Limb (tissue), 2 donors: ENCODE data around the gene NUDT13.
"Not testable (repeated sequence)": the region's sequence is repeated elsewhere in the genome, so short reads cannot be mapped to it uniquely, and the experiment has no call there.

Experiments
- DNase-seq, 2 donors: peaks; one replicate each; pipeline ENCODE4 v3.0.0-alpha.2; 2016; ENCODE audit errors: extremely low spot score in 2 of 2

The NUDT13 gene

GRCh38 chr10:73099141-73099540 is 11.1 kb upstream of the NUDT13 start:
- DNase-seq, result no peak

- no peak for DNase-seq
Observed at GRCh38 chr10:73106301-73106700, 4.0 kb upstream of the NUDT13 start.

GRCh38 chr10:73109248-73109652 is 1.0 kb upstream of the NUDT13 start:
- DNase-seq, result not testable (repeated sequence)

DNA sequence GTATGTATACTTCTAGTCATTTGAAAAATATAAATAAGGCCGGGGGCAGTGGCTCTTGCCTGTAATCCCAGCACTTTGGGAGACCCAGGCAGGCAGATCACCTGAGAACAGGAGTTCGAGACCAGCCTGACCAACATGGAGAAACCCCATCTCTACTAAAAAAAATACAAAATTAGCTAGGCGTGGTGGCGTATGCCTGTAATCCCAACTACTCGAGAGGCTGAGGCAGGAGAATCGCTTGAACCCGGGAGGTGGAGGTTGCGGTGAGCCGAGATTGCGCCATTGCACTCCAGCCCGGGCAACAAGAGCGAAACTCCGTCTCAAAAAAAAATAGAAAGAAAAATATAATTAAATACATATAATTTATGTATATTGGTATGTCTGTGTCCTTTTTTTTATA is 1.8 kb downstream of the NUDT13 start:
- not testable (repeated sequence) for DNase-seq

DNA sequence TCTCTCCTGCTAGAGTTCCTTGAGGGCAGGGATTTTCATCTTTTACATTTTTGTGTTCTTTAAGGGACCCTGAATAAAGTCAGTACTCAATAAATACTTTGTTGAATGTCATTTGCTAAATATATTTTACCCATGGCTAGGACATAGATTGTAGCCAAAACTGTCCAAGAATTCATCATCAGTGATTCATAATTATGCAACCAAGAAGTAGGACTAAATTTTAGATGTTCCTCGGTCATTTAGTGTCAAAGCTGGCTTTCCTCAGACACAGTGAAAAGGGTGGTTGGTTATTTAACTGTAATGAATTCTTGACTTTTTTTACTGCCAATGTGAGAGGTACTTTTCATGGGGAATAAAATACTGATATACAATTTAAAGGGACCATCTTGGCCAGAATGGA is 3.3 kb downstream of the NUDT13 start:
- no peak for DNase-seq

DNA sequence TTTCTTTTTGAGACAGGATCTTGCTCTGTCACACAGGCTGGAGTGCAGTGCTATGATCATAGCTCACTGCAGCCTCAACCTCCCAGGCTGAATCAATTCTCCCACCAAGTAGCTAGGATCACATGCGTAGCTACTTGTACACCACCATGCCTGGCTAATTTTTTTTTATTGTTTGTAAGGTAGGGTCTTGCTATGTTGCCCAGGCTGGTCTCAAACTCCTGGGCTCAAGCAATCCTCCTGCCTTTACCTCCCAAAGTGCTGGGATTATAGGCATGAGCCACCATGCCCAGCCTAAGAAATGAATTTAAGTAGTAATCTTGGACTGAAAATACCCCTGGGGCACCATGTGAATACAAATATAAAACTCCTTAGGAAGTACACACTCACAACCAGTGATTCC is 5.8 kb downstream of the NUDT13 start:
- no peak for DNase-seq

- DNase-seq, result no peak
Observed at GRCh38 chr10:73117976-73118743, 7.9 kb downstream of the NUDT13 start.

DNA sequence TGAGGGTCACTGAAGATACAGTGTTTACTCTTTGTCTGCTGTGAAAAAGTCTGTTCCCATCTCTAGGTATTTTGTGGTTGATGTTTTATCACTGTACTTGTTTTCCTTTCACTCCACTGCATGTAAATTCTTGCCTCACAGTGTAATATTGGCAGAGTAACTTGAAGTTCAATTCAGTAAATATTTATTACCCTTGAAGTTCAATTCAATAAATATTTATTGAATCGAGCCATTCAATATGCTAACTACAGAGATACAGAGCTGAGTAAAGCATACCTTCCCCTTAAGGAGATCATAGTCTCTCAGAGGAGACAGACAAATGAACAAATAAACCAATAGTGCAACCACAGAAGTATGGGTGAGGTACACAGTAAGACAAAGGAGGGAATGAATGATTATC is 9.2 kb downstream of the NUDT13 start:
- DNase-seq, result no peak

DNA sequence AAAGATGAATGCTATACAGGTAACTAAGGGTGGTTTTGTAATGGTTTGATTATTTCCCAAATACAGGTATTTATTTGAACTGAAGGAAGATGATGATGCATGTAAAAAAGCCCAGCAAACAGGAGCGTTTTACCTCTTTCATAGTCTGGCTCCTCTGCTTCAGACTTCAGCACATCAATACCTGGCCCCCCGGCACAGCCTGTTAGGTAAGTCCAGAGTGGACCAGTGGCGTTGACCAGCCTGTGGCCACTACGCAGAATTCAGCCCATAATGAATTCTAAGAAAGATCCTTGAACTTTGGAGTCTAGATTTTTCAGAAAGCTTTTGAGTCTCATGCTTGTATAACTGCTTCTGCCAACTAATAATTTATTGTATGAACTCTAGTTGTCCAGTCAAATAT is 9.7 kb downstream of the NUDT13 start:
- DNase-seq, result no peak

GRCh38 chr10:73126343-73126742 is 16.1 kb downstream of the NUDT13 start:
- no peak for DNase-seq

- DNase-seq, result no peak
Observed at GRCh38 chr10:73131301-73131700, 21.0 kb downstream of the NUDT13 start.

GRCh38 chr10:73131913-73132686 is 21.8 kb downstream of the NUDT13 start:
- DNase-seq, result no peak

- DNase-seq, result no peak
Observed at GRCh38 chr10:73134727-73135126, 24.5 kb downstream of the NUDT13 start.

DNA sequence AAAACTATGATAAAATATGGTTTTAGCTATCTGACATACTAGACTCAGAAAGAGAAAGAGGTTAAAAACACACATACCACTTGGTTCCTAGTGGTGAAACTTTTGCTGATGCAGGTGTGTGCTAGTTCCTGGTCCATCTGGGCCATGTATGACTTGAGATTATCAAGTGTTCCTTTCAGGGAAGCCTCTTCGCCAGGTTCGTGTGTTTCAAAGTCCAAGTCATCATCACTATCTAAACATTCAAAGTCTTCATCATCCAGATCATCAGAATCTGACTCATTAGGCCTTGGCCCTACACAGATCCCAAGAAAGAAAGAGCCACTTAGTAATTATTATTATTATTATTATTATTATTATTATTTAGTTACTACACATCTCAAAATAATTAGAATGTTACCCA is 26.4 kb downstream of the NUDT13 start:
- no peak for DNase-seq

DNA sequence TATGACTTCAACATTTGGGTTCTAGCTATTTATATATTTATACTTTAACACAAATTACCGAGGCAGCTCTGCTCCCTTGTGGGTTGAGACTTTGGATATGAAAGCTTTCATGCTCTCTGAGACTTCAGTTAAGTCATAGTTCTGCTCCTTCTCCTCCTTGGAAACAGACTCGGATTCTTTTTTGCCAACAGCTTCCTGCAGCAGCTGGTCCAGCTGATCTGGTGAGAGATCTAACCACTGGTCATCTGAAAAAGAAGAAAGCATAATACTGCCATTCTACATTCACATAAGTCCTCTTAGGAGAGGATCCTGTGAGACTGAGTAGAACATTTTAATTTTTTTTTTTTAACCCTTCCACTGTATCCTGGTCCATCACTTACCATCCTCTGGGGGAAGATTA is 29.0 kb downstream of the NUDT13 start:
- DNase-seq, result no peak

DNA sequence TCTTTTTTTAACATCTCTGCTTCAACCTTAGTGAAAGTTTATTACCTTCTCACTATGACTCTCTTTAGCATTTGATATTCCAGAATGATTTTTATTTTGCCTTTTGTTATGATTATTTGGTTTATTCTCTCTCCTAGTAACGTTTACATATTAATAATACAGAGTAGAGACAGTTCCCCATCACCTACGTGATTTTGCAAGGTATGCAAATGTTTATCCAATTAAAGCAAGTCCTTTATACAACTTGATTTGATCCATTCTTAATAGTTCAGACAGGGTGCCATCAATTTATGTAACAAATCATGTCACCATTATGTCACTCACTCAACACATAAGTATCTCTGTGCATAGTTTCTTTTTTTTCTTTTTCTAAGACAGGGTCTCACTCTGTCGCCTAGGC is 31.3 kb downstream of the NUDT13 start:
- no peak for DNase-seq

DNA sequence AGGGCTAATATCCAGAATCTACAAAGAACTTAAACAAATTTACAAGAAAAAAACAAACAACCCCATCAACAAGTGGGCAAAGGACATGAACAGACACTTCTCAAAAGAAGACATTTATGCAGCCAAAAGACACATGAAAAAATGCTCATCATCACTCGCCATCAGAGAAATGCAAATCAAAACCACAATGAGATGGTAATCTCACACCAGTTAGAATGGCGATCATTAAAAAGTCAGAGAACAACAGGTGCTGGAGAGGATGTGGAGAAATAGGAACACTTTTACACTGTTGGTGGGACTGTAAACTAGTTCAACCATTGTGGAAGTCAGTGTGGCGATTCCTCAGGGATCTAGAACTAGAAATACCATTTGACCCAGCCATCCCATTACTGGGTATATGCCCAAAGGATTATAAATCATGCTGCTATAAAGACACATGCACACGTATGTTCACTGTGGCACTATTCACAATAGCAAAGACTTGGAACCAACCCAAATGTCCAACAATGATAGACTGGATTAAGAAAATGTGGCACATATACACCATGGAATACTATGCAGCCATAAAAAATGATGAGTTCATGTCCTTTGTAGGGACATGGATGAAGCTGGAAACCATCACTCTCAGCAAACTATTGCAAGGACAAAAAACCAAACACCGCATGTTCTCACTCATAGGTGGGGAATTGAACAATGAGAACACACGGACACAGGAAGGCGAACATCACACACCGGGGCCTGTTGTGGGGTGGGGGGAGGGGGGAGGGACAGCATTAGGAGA is 40.6 kb downstream of the NUDT13 start:
- not testable (repeated sequence) for DNase-seq

DNA sequence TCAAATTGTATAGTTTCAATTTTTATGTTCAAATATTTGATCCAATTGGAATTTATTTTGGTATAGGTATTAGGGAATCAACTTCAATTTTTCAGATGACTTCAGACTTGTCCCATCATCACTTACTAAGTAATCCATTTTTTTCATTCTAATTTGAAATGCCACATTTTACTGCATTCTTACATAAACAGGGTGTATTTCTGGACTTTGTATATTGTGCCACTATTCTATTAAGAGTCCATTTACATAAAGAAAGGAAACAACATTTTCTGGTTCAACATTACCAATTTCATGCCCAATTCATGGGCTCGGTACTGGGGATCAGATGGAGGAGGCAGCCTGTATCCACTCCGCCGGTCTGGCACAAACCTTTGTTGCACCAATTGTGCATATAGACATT is 41.8 kb downstream of the NUDT13 start:
- no peak for DNase-seq

DNA sequence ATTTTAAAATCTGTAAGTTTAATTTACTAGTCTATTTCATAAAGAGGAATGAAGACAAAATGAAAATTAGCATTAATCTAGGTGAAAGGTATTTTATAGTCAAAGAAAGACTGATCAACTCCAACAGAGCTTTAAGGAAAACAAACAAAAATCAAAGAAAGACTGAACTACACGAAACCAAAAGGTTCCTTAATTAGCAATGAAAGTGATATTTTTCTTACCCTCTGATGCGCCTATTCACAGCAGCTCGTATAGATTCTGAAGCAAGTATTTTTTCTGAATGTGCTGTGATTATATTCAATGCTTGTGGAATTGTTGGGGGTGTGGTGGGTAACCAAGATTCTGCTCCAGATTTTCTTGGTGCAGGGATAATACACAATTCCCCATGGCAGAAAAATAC is 45.8 kb downstream of the NUDT13 start:
- no peak for DNase-seq

DNA sequence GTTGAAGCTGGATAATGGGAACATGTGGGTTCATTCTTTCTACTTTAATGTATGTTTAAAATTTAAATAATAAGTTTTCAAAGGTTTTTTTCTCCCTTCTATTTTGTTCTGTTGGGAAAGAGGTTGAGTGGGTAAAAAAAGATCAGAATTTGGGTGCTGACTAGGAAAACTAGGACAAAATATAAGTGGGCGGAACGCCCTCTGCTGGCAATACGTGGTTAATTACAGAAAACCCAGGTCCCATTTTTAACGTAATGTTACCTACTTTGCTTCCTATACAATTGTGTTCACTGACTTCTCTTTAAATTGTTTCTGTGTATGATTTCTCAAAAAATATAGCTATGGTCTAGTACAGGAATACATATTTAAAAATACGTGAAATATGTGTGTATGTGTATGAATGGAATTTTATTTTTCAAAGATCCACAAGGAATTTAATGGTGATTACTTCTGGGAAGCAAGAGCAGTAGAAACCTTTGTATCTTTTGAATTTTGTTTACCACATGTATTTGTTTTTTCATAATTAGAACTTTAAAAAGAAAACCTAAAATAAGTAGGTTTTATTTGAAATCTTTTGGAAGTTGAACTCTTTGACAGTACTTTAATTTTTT is 48.9 kb downstream of the NUDT13 start:
- DNase-seq, result peak; percentile 41 to 47

DNA sequence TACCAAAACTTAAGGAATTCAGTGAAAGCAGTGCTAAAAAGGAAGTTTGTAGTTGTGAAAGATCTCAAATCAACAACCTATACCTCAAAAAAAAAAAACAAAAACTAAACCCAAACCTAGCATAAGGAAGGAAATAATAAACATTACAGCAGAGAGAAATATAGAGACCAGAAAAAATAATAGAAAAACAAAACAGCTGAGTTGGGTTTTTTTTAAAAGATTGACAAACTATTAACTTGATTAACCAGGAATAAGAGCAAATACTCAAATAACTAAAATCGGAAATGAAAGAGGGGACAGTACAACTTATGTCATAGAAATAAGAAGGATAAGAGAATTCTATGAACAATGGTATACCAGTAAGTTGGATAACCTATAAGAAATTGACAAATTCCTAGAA is 50.8 kb downstream of the NUDT13 start:
- DNase-seq, result no peak

DNA sequence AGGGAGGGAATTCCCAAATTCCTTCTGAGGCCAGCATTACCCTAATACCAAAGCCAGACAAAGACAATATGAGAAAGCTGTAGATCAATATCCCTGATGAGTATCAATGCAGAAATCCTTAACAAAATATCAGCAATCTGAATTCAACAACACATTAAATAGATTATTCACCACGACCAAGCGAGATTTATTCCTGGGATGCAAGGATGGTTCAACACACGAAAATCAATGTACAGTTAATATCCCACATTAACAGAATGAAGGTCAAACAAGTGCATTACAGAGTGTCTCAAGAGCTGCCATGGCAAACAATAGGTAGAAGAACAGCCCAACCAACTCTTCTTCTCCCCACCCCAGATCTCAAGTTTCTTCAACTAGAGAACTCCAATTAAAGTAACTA is 51.4 kb downstream of the NUDT13 start:
- DNase-seq, result no peak
